Left ventricle myocardium inferior (tissue), 1 donor: ENCODE measurements around the gene ANGPT4. TPM values are rescaled to one million over a fixed set of nuclear protein-coding genes. Genes with fewer than 3 reads are reported as not detected.

Experiments used
- DNase-seq: peaks from one replicate; pipeline ENCODE4 v3.0.0-alpha.2; 2020
- H3K27ac ChIP-seq: fragments of 200-600 bp; replicated peaks from 2 replicates; pipeline ENCODE4 v1.8.0; 2021
- H3K27me3 ChIP-seq: fragments of 200-600 bp; 2 replicates; pipeline ENCODE4 v1.8.0; 2021; ENCODE audit warnings: low read depth
- H3K36me3 ChIP-seq: fragments of 200-600 bp; 2 replicates; pipeline ENCODE4 v1.8.0; 2021
- H3K4me1 ChIP-seq: fragments of 200-600 bp; 2 replicates; pipeline ENCODE4 v1.8.0; 2021
- H3K4me3 ChIP-seq: fragments of 200-600 bp; 2 replicates; pipeline ENCODE4 v1.8.0; 2021; ENCODE audit warnings: mild to moderate bottlenecking, moderate library complexity
- H3K9me3 ChIP-seq: fragments of 200-600 bp; replicated peaks from 2 replicates; pipeline ENCODE4 v1.8.0; 2021
- CTCF ChIP-seq: fragments of 200-600 bp; IDR thresholded peaks from 2 replicates; pipeline ENCODE4 v1.8.0; 2021; ENCODE audit warnings: antibody characterized with exemption, mild to moderate bottlenecking, borderline replicate concordance
- intact Hi-C: fragments of 100-400 bp; cut with micrococcal nuclease; formaldehyde crosslinking; loops from one replicate; pipeline ENCODE4 v1.11.0; 2022
- total RNA-seq: library from RNA; stranded (reverse); fragmentation: NEBNext Ultra II Directional; extraction: Animal tissue kit (Norgen Biotek cat#: 25700); gene quantifications from one replicate; pipeline ENCODE4 v1.2.1, GENCODE V29; 2021
- donor health status: DM: no; HTN: yes; CAD: no; lungs with severe emphysema.

The ANGPT4 gene
- total RNA-seq, 1 donor from 2014 or later, result 0.05 TPM

GRCh38 chr20:891706-892080 is 24.4 kb downstream of the ANGPT4 start:
- Histone ChIP-seq H3K36me3 (no peaks in the 10 kb centered on the region), H3K9me3 (no peaks in the 10 kb centered on the region), H3K27ac (peak overlapping the region; percentile 38), H3K4me3 (no peak overlapping the region), H3K4me1 (peaks cover 19% of the 10 kb centered on the region), H3K27me3 (no peaks in the 10 kb centered on the region)
- intact Hi-C loops, result no loop called here
- no peak for TF ChIP-seq CTCF
- no peak for DNase-seq

- no peak for TF ChIP-seq CTCF
- peak; percentile 67 for DNase-seq
- no peaks in the 10 kb centered on the region for H3K36me3 ChIP-seq
- no peak overlapping the region for H3K4me3 ChIP-seq
- intact Hi-C loops, result no loop called here
- no peaks in the 10 kb centered on the region for H3K9me3 ChIP-seq
- H3K27ac ChIP-seq, result peak overlapping the region; percentile 38
- H3K4me1 ChIP-seq, result peaks cover 19% of the 10 kb centered on the region
- peaks cover 1% of the 10 kb centered on the region for H3K27me3 ChIP-seq
Observed at GRCh38 chr20:891058-891705, 25.0 kb downstream of the ANGPT4 start.

- intact Hi-C loops, result no loop called here
- H3K9me3 ChIP-seq, result no peaks in the 10 kb centered on the region
- no peak for DNase-seq
- H3K4me1 ChIP-seq, result peaks cover 19% of the 10 kb centered on the region
- no peaks in the 10 kb centered on the region for H3K36me3 ChIP-seq
- no peak overlapping the region for H3K27ac ChIP-seq
- H3K27me3 ChIP-seq, result peaks cover 6% of the 10 kb centered on the region
- no peak for TF ChIP-seq CTCF
- H3K4me3 ChIP-seq, result no peak overlapping the region
Observed at GRCh38 chr20:890666-891057, 25.5 kb downstream of the ANGPT4 start.

- H3K4me1 ChIP-seq, result peaks cover 23% of the 10 kb centered on the region
- no peak for TF ChIP-seq CTCF
- no peak overlapping the region for H3K27ac ChIP-seq
- DNase-seq, result no peak
- H3K4me3 ChIP-seq, result no peak overlapping the region
- no peaks in the 10 kb centered on the region for H3K36me3 ChIP-seq
- intact Hi-C loops, result no loop called here
- H3K27me3 ChIP-seq, result peaks cover 13% of the 10 kb centered on the region
- no peaks in the 10 kb centered on the region for H3K9me3 ChIP-seq
Observed at GRCh38 chr20:889932-890463, 26.1 kb downstream of the ANGPT4 start.

- no peak for DNase-seq
- peaks cover 22% of the 10 kb centered on the region for H3K27me3 ChIP-seq
- H3K36me3 ChIP-seq, result no peaks in the 10 kb centered on the region
- H3K4me3 ChIP-seq, result no peak overlapping the region
- no peak for TF ChIP-seq CTCF
- H3K4me1 ChIP-seq, result peaks cover 26% of the 10 kb centered on the region
- intact Hi-C loops, result no loop called here
- no peak overlapping the region for H3K27ac ChIP-seq
- no peaks in the 10 kb centered on the region for H3K9me3 ChIP-seq
Observed at GRCh38 chr20:889106-889505, 27.0 kb downstream of the ANGPT4 start.
